WTC11 (cell line): ENCODE measurements around the gene MAP3K10. TPM values are rescaled to one million over a fixed set of nuclear protein-coding genes. Genes with fewer than 3 reads are reported as not detected.
A peak's percentile ranks its signal among the peaks of the same experiment; 100 is the strongest.

Source experiments
- ATAC-seq: fragments of 200-7000 bp; cut with Tn5 transposase; 2 replicates; pipeline ENCODE4 v1.10.0; 2021; ENCODE audit warnings: mild to moderate bottlenecking, moderate library complexity
- CTCF ChIA-PET: fragments of 300-600 bp; sonication (Branson Sonifier 250); formaldehyde crosslinking; loops from one replicate; lab custom pipeline; 2021; ENCODE audit warnings: antibody characterized with exemption; lab: Charles Lee
- POLR2A ChIA-PET: fragments of 350-600 bp; sonication (Branson Sonifier 250); formaldehyde crosslinking; loops from one replicate; lab custom pipeline; 2021; ENCODE audit warnings: antibody characterized with exemption; lab: Charles Lee
- DNase-seq: peaks from one replicate; pipeline ENCODE4 v3.0.0; 2021; ENCODE audit warnings: low spot score
- H3K27ac Mint-ChIP-seq: 2 replicates; pipeline ENCODE4 v1.8.0; 2021; ENCODE audit warnings: mixed read lengths
- H3K27me3 Mint-ChIP-seq: 2 replicates; pipeline ENCODE4 v1.8.0; 2021; ENCODE audit warnings: low read depth, mild to moderate bottlenecking, moderate library complexity, mixed read lengths
- H3K36me3 Mint-ChIP-seq: 2 replicates; pipeline ENCODE4 v1.8.0; 2021; ENCODE audit warnings: mixed read lengths
- H3K4me1 Mint-ChIP-seq: 2 replicates; pipeline ENCODE4 v1.8.0; 2022; ENCODE audit warnings: mixed read lengths
- H3K4me3 Mint-ChIP-seq: 2 replicates; pipeline ENCODE4 v1.8.0; 2021; ENCODE audit warnings: mild to moderate bottlenecking, moderate library complexity, mixed read lengths
- H3K9me3 Mint-ChIP-seq: 2 replicates; pipeline ENCODE4 v1.8.0; 2021; ENCODE audit warnings: mixed read lengths
- ARID4B ChIP-seq: sonication (generic); formaldehyde crosslinking; IDR thresholded peaks from 2 replicates; pipeline ENCODE4 v1.8.0; 2023; ENCODE audit warnings: missing genetic modification reagents, mild to moderate bottlenecking, borderline replicate concordance
- CBFB ChIP-seq: sonication (generic); formaldehyde crosslinking; IDR thresholded peaks from 2 replicates; pipeline ENCODE4 v1.8.1; 2022; ENCODE audit warnings: mild to moderate bottlenecking, low read depth, missing genetic modification reagents
- CREM ChIP-seq: sonication (generic); formaldehyde crosslinking; IDR thresholded peaks from 2 replicates; pipeline ENCODE4 v1.8.1; 2022; ENCODE audit warnings: mild to moderate bottlenecking, missing genetic modification reagents, moderate library complexity
- ERG ChIP-seq: fragments of 250-450 bp; sonication (Bioruptor Pico); IDR thresholded peaks from 2 replicates; pipeline ENCODE4 v1.8.0; 2021; ENCODE audit warnings: mild to moderate bottlenecking
- GABPB1 ChIP-seq: sonication (generic); formaldehyde crosslinking; IDR thresholded peaks from 2 replicates; pipeline ENCODE4 v1.8.1; 2023; ENCODE audit warnings: mild to moderate bottlenecking, missing genetic modification reagents
- MXD4 ChIP-seq: fragments of 250-450 bp; sonication (Bioruptor Pico); IDR thresholded peaks from 2 replicates; pipeline ENCODE4 v1.8.0; 2021; ENCODE audit warnings: mild to moderate bottlenecking, moderate library complexity, borderline replicate concordance
- NFATC4 ChIP-seq: fragments of 250-450 bp; sonication (Bioruptor Pico); IDR thresholded peaks from 2 replicates; pipeline ENCODE4 v1.9.0; 2021; ENCODE audit warnings: mild to moderate bottlenecking
- NFE2L1 ChIP-seq: sonication (generic); formaldehyde crosslinking; IDR thresholded peaks from 2 replicates; pipeline ENCODE4 v1.8.1; 2023; ENCODE audit warnings: missing genetic modification reagents
- NFYB ChIP-seq: sonication (generic); formaldehyde crosslinking; conservative IDR thresholded peaks from 2 replicates; pipeline ENCODE4 v1.8.0; 2022; ENCODE audit warnings: low read depth, missing genetic modification reagents
- NR2C2 ChIP-seq: sonication (generic); formaldehyde crosslinking; IDR thresholded peaks from 2 replicates; pipeline ENCODE4 v1.8.0; 2022; ENCODE audit warnings: mild to moderate bottlenecking, missing genetic modification reagents
- RORB ChIP-seq: fragments of 250-450 bp; sonication (Bioruptor Pico); IDR thresholded peaks from 2 replicates; pipeline ENCODE4 v1.9.0; 2021; ENCODE audit warnings: mild to moderate bottlenecking
- SMAD4 ChIP-seq: sonication (generic); formaldehyde crosslinking; IDR thresholded peaks from 2 replicates; pipeline ENCODE4 v1.8.0; 2022; ENCODE audit warnings: mild to moderate bottlenecking, missing genetic modification reagents
- SOX15 ChIP-seq: fragments of 250-450 bp; sonication (Bioruptor Pico); IDR thresholded peaks from 2 replicates; pipeline ENCODE4 v1.9.0; 2021; ENCODE audit warnings: mild to moderate bottlenecking
- TEAD4 ChIP-seq: sonication (generic); formaldehyde crosslinking; IDR thresholded peaks from 2 replicates; pipeline ENCODE4 v1.8.0; 2022; ENCODE audit warnings: mild to moderate bottlenecking, missing genetic modification reagents
- TP53 ChIP-seq: sonication (generic); formaldehyde crosslinking; IDR thresholded peaks from 2 replicates; pipeline ENCODE4 v1.8.1; 2023; ENCODE audit warnings: mild to moderate bottlenecking, missing genetic modification reagents
- ZNF121 ChIP-seq: sonication (generic); formaldehyde crosslinking; IDR thresholded peaks from 2 replicates; pipeline ENCODE4 v1.8.0; 2023; ENCODE audit warnings: missing genetic modification reagents
- ZNF219 ChIP-seq: sonication (generic); formaldehyde crosslinking; IDR thresholded peaks from 2 replicates; pipeline ENCODE4 v1.8.0; 2023; ENCODE audit warnings: missing genetic modification reagents, mild to moderate bottlenecking, borderline replicate concordance
- ZNF317 ChIP-seq: sonication (generic); formaldehyde crosslinking; IDR thresholded peaks from 2 replicates; pipeline ENCODE4 v1.8.1; 2023; ENCODE audit warnings: low read depth, mild to moderate bottlenecking, moderate library complexity, missing genetic modification reagents, borderline replicate concordance
- ZNF396 ChIP-seq: fragments of 250-450 bp; sonication (Bioruptor Pico); IDR thresholded peaks from 2 replicates; pipeline ENCODE4 v1.8.0; 2021; ENCODE audit warnings: mild to moderate bottlenecking, moderate library complexity, borderline replicate concordance
- total RNA-seq: library from RNA; stranded (reverse); gene quantifications from 3 replicates; pipeline ENCODE4 v1.2.3, GENCODE V29; 2021
- TF ChIP-seq, protein P1 (sequence below): sonication (generic); formaldehyde crosslinking; IDR thresholded peaks from 2 replicates; pipeline ENCODE4 v1.8.1; 2022; ENCODE audit warnings: low read depth, mild to moderate bottlenecking, moderate library complexity, missing genetic modification reagents, borderline replicate concordance
- TF ChIP-seq, protein P2 (sequence below): sonication (generic); formaldehyde crosslinking; IDR thresholded peaks from 2 replicates; pipeline ENCODE4 v1.8.1; 2023; ENCODE audit warnings: mild to moderate bottlenecking, missing genetic modification reagents, moderate library complexity
- TF ChIP-seq, protein P3 (sequence below): sonication (generic); formaldehyde crosslinking; IDR thresholded peaks from 2 replicates; pipeline ENCODE4 v1.8.1; 2022; ENCODE audit warnings: missing genetic modification reagents, borderline replicate concordance

The MAP3K10 gene
- total RNA-seq, 1 experiment from 2014 or later: 23.5 TPM

- H3K27me3 Mint-ChIP-seq: no peaks in the 10 kb centered on the region
- CTCF ChIA-PET: interaction anchor here (1.5 to 1.8 kb wide), 2 partner anchors 14 to 17 kb away, joined by 7 to 8 read pairs; no protein-coding TSS in a partner anchor
- peaks cover 16% of the 10 kb centered on the region for H3K4me1 Mint-ChIP-seq
- TF ChIP-seq RORB (CRISPR knock-in tag): no peak
- TF ChIP-seq NFYB: no peak
- no peak for TF ChIP-seq ZNF317
- TF ChIP-seq SOX15 (CRISPR knock-in tag): no peak
- TF ChIP-seq MXD4 (CRISPR knock-in tag): no peak
- no peak for TF ChIP-seq GABPB1 (CRISPR knock-in tag)
- no peak for TF ChIP-seq ZNF121
- no peak for TF ChIP-seq NR2C2 (CRISPR knock-in tag)
- no peak for TF ChIP-seq NFATC4 (CRISPR knock-in tag)
- TF ChIP-seq ZNF219: no peak
- no peak for TF ChIP-seq ARID4B (CRISPR knock-in tag)
- TF ChIP-seq, protein P1, sequence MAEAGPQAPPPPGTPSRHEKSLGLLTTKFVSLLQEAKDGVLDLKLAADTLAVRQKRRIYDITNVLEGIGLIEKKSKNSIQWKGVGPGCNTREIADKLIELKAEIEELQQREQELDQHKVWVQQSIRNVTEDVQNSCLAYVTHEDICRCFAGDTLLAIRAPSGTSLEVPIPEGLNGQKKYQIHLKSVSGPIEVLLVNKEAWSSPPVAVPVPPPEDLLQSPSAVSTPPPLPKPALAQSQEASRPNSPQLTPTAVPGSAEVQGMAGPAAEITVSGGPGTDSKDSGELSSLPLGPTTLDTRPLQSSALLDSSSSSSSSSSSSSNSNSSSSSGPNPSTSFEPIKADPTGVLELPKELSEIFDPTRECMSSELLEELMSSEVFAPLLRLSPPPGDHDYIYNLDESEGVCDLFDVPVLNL (CRISPR knock-in tag): no peak
- no peak for TF ChIP-seq TP53
- no peak overlapping the region for H3K4me3 Mint-ChIP-seq
- POLR2A ChIA-PET: no interaction called here
- H3K36me3 Mint-ChIP-seq: peaks cover 23% of the 10 kb centered on the region
- H3K27ac Mint-ChIP-seq: peak overlapping the region; percentile 73
- no peak for ATAC-seq
- no peaks in the 10 kb centered on the region for H3K9me3 Mint-ChIP-seq
- no peak for DNase-seq
Observed at GRCh38 chr19:40253611-40254092, 62.4 kb downstream of the MAP3K10 start.

DNA sequence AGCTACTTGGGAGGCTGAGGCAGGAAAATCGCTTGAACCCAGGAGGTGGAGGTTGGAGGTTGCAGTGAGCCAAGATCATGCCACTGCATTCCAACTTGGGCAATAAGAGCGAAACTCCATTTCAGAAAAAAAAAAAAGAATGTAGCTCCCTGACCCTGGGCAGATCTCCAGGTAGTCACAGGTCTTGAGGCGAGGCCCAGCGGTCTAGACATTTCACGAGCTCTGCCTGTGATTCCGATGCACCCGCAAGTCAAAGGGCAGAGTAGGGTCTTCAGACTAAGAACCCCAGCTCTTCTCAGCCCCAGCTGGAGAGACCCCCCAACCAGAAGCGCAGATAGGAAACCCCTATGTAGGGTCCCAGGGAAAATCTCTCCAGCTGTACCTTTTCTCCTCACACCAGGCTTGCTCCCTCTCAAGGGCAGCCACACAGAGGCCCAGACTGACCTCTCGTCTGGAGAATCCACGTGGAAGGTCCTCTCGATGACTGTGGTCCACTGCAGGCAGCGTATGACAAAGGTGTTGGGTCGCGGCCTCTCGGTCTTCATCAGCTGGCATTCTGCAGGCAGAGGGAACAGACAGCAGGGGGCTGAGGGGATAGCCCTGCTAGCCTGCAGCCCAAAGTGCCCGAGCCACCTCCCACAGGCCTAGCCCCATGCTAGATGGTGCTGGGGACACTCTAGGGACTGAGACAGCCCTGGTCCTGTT, 63.6 kb downstream of the MAP3K10 start:
- no peak for ATAC-seq
- Mint-ChIP-seq H3K27me3 (no peaks in the 10 kb centered on the region), H3K9me3 (no peaks in the 10 kb centered on the region), H3K36me3 (peaks cover 23% of the 10 kb centered on the region), H3K27ac (peak overlapping the region; percentile 36; the same call in 1 of the 2 replicates), H3K4me1 (peaks cover 16% of the 10 kb centered on the region), H3K4me3 (no peak overlapping the region)
- TF ChIP-seq ERG (CRISPR knock-in tag) (no peak), NFE2L1 (no peak), CREM (no peak), ZNF396 (CRISPR knock-in tag) (no peak), SMAD4 (no peak), CBFB (CRISPR knock-in tag) (no peak), TEAD4 (CRISPR knock-in tag) (no peak)
- TF ChIP-seq, protein P2, sequence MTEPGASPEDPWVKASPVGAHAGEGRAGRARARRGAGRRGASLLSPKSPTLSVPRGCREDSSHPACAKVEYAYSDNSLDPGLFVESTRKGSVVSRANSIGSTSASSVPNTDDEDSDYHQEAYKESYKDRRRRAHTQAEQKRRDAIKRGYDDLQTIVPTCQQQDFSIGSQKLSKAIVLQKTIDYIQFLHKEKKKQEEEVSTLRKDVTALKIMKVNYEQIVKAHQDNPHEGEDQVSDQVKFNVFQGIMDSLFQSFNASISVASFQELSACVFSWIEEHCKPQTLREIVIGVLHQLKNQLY (CRISPR knock-in tag): no peak
- TF ChIP-seq, protein P3, sequence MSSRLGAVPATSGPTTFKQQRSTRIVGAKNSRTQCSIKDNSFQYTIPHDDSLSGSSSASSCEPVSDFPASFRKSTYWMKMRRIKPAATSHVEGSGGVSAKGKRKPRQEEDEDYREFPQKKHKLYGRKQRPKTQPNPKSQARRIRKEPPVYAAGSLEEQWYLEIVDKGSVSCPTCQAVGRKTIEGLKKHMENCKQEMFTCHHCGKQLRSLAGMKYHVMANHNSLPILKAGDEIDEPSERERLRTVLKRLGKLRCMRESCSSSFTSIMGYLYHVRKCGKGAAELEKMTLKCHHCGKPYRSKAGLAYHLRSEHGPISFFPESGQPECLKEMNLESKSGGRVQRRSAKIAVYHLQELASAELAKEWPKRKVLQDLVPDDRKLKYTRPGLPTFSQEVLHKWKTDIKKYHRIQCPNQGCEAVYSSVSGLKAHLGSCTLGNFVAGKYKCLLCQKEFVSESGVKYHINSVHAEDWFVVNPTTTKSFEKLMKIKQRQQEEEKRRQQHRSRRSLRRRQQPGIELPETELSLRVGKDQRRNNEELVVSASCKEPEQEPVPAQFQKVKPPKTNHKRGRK (CRISPR knock-in tag): no peak
- CTCF ChIA-PET: interaction anchor here (0.5 to 1.2 kb wide), 3 partner anchors 38 to 63 kb away, joined by 3 to 6 read pairs (median 4); no protein-coding TSS in a partner anchor
- DNase-seq: no peak
- POLR2A ChIA-PET: interaction anchor here (0.7 kb wide), 1 partner anchor 140 kb away, joined by 3 read pairs; no protein-coding TSS in a partner anchor
